Ishikawa (cell line): ENCODE measurements around the gene RTN4RL2.

ENCODE experiments used
- EGR1 ChIP-seq: IDR thresholded peaks from 2 replicates; pipeline ENCODE4 v1.6.1; 2012
- NFIC ChIP-seq: IDR thresholded peaks from 2 replicates; pipeline ENCODE4 v1.6.1; 2012
- RAD21 ChIP-seq: IDR thresholded peaks from 2 replicates; pipeline ENCODE4 v1.6.1; 2012; ENCODE audit warnings: low read depth
- TAF1 ChIP-seq: IDR thresholded peaks from 2 replicates; pipeline ENCODE4 v1.6.1; 2012; ENCODE audit warnings: low read depth, mild to moderate bottlenecking
- TF ChIP-seq, protein P1 (sequence below): IDR thresholded peaks from 2 replicates; pipeline ENCODE4 v1.6.1; 2012
- TF ChIP-seq, protein P2 (sequence below): IDR thresholded peaks from 2 replicates; pipeline ENCODE4 v1.6.1; 2012; ENCODE audit warnings: low read depth, mild to moderate bottlenecking

DNA sequence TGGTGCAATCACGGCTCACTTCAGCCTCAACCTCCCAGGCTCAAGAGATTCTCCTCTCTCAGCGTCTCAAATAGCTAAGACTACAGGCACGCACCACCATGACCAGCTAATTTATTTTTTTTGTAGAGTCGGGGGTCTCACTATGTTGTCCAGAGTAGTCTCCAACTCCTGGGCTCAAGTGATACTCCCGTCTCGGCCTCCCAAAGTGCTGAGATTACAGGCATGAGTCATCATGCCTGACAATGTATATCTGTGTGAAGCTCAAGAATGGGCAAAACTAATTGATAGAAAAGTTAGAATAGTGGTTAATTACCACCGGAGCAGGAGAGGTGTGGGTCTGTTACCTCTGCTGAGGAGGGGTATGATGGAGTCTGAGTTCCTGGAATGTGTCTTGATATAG is 24.3 kb upstream of the RTN4RL2 start:
- no peak for TF ChIP-seq EGR1
- no peak for TF ChIP-seq RAD21
- TF ChIP-seq, protein P1, sequence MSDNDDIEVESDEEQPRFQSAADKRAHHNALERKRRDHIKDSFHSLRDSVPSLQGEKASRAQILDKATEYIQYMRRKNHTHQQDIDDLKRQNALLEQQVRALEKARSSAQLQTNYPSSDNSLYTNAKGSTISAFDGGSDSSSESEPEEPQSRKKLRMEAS: no peak
- TF ChIP-seq, protein P2, sequence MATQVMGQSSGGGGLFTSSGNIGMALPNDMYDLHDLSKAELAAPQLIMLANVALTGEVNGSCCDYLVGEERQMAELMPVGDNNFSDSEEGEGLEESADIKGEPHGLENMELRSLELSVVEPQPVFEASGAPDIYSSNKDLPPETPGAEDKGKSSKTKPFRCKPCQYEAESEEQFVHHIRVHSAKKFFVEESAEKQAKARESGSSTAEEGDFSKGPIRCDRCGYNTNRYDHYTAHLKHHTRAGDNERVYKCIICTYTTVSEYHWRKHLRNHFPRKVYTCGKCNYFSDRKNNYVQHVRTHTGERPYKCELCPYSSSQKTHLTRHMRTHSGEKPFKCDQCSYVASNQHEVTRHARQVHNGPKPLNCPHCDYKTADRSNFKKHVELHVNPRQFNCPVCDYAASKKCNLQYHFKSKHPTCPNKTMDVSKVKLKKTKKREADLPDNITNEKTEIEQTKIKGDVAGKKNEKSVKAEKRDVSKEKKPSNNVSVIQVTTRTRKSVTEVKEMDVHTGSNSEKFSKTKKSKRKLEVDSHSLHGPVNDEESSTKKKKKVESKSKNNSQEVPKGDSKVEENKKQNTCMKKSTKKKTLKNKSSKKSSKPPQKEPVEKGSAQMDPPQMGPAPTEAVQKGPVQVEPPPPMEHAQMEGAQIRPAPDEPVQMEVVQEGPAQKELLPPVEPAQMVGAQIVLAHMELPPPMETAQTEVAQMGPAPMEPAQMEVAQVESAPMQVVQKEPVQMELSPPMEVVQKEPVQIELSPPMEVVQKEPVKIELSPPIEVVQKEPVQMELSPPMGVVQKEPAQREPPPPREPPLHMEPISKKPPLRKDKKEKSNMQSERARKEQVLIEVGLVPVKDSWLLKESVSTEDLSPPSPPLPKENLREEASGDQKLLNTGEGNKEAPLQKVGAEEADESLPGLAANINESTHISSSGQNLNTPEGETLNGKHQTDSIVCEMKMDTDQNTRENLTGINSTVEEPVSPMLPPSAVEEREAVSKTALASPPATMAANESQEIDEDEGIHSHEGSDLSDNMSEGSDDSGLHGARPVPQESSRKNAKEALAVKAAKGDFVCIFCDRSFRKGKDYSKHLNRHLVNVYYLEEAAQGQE: no peak
- no peak for TF ChIP-seq TAF1
- no peak for TF ChIP-seq NFIC
